HG03060 (cell line): Measurements from ENCODE around the gene KLF18.
"Not testable (repeated sequence)": the region's sequence is repeated elsewhere in the genome, so short reads cannot be mapped to it uniquely, and the experiment has no call there.

Source experiments
- ATAC-seq: cut with Tn5 transposase; IDR thresholded peaks from one replicate; pipeline ENCODE4 v1.9.1; 2021; ENCODE audit warnings: low read depth, moderate number of reproducible peaks; ENCODE audit not compliant: unreplicated experiment

Gene KLF18

DNA sequence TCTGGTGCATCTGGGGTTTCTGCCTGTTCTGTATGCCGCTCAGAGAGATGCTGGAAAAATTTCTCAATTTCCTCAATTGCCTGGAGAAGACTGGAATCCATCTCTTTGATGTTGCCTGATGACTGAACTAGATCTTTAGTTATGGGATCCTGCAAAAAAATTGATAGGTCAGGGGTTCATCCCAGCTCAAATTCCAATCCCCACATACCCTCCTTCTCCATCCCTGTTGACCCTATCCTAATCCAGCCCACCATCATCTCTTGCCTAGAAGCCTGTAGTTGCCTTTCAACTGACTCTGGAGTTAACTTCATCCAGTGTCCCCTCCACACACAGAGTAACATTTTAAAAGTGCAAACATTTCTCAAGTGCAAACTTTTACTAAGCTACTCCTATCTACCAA is at the start of gene KLF18:
Gene KLF18, minus strand, starts transcription at position 101 of the 400 bp plus-strand sequence. Its CDS starts 0 bp downstream, at position 101.
- no peak for ATAC-seq

GRCh38 chr1:44174630-44175029 is 33.2 kb upstream of the KLF18 start:
- ATAC-seq = no peak

DNA sequence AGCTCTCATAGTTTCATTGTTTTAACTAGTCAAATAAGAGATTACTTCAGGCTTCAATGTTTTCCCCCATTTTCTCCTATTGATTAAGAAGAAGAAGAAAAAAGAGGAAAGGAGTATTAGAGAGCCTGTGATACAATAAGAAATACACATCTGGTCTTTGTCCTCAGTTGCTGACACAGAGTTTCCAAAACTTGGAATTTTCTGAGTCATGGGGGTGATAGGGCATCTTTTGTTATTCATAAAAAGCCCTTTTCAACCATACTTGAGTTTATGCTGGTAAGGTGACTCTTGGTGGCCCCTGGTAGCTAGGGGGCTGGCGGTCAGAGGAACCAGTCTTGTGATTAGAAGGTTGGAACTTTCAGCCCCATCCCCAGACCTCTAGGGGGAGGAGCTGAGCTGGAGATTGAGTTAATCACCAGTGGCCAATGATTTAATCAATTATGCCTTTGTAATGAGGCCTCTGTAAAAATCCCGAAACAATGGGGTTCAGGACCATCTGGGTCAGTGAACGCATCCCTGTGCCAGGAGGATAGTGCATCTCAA is 28.9 kb upstream of the KLF18 start:
- ATAC-seq = no peak

DNA sequence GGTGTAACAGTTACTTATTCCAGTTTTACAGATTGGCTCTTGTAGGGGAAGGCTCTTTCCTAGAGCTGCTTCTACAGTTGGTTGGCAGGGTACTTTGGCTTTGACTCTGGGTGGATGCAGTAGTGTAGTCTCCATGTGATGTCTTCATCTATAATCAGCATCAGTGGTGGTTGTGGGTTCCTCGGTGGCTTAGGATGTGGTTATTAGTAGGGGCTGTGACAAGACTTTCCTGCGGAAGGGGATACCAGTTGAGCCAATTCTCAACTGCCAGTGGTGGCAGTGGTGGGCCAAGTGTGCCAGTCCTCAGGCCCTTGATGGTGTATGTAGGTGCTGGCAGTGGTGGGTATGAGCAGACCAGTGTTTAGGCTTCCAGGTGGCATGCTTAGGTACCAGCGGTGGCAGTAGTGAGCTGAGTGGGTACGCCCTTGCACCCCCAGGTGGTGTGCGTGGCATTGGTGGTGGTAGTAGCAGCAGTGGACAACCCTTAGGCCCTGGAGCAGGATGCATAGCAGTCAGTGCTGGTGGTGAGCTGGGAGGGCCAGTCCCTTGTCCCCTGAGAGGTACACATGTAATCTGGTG is 27.2 kb upstream of the KLF18 start:
- ATAC-seq = no peak

- ATAC-seq = no peak
These were observed 20.1 kb upstream of the KLF18 start for GRCh38 chr1:44161546-44161945.

DNA sequence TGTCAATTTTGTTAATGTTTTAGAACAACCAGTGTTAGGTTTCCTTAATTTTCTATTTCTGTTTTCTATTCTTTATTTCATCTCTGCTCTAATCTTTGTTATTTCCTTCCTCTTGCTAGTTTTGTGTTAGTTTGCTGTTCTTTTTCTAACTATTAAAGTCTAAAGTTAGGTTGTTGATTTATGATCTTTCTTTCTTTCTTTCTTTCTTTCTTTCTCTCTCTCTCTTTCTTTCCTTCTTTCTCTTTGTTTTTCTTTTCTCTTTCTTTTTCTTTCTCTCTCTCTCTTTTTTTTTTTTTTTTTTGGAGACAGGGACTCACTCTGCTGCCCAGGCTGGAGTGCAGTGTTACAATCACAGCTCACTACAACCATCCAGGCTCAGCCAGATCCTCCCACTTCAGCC is 17.4 kb upstream of the KLF18 start:
- ATAC-seq = no peak

GRCh38 chr1:44157903-44158302 is 16.5 kb upstream of the KLF18 start:
- ATAC-seq = no peak

GRCh38 chr1:44154049-44154448 is 12.6 kb upstream of the KLF18 start:
- no peak for ATAC-seq

- no peak for ATAC-seq
These were observed 11.3 kb upstream of the KLF18 start for GRCh38 chr1:44152692-44153091.

- no peak for ATAC-seq
These were observed 10.4 kb upstream of the KLF18 start for GRCh38 chr1:44151808-44152207.

- ATAC-seq = no peak
These were observed 9.9 kb upstream of the KLF18 start for GRCh38 chr1:44151332-44151731.

- no peak for ATAC-seq
These were observed 6.2 kb upstream of the KLF18 start for GRCh38 chr1:44147582-44147981.

GRCh38 chr1:44146536-44147361 is 5.3 kb upstream of the KLF18 start:
- ATAC-seq = no peak

DNA sequence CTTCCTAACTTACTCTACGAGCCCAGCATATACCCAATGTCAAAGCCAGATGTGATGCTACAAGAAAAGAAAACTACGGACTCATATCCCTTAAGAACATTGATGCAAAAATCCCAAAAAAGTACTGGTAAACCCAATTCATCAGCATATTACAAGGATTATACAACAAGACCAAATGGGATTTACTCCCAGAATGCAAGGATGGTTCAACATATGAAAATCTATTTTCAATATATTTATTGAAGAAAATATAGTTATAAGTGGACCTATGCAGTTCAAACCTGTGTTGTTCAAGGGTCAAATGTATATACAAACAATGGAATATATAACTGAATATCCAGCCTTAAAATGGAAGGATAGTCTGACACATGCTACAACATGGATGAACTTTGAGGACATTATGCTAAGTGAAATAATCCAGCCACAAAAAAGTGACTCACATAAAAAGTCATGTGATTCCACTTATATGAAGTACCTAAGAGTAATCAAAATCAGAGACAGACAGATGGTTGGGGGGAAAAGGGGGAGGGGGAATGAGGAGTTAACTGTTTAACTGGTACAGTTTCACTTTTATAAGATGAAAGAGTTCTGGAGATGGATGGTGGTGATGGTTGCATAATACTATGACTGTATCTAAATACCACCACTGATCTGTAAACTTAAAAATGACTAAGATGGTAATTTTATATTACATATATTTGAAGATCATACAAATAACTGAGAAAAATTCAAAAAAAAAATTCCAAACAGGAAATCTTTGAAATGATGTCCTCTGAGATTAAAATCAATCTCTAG is 3.7 kb upstream of the KLF18 start:
- no peak for ATAC-seq

DNA sequence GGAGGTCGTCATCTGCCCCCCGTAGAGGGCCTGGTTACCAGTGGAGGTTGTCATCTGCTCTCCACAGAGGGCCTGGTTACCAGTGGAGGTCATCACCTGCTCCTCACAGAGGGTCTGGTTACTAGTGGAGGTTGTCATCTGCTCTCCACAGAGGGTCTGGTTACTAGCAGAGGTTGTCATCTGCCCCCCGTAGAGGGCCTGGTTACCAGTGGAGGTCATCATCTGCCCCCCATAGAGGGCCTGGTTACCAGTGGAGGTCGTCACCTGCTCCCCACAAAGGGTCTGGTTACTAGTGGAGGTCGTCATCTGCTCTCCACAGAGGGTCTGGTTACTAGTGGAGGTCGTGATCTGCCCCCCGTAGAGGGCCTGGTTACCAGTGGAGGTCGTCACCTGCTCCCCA is 1.9 kb downstream of the KLF18 start:
- not testable (repeated sequence) for ATAC-seq

- ATAC-seq = no peak
These were observed 3.2 kb downstream of the KLF18 start for GRCh38 chr1:44138239-44138638.

GRCh38 chr1:44135886-44136285 is 5.5 kb downstream of the KLF18 start:
- ATAC-seq = no peak

GRCh38 chr1:44134071-44134920 is 7.1 kb downstream of the KLF18 start:
- no peak for ATAC-seq

GRCh38 chr1:44131411-44131810 is 10.0 kb downstream of the KLF18 start:
- no peak for ATAC-seq
